ENCODE measurements around the gene ADORA2A.

- no peak for TF ChIP-seq POLR2A (IDR thresholded peaks at IDR 0.05)
- TF ChIP-seq CTCF (IDR thresholded peaks at IDR 0.05), result no peak
These were observed 37.2 kb upstream of the ADORA2A start for GRCh38 chr22:24390156-24390555.

Data from breast epithelium (tissue), 3 donors.